SK-N-DZ (cell line): ENCODE data around the gene SPRY4.

Source experiments
- DNase-seq: peaks from one replicate; pipeline ENCODE4 v3.0.0-alpha.2; 2015; ENCODE audit warnings: low spot score
- small RNA-seq, 2 experiments: library from RNA; depleted of rRNA; stranded (forward); fragments of <200 nt; gene quantifications; one replicate each; pipeline ENCODE3, GENCODE V24; 2014

SPRY4 gene

DNA sequence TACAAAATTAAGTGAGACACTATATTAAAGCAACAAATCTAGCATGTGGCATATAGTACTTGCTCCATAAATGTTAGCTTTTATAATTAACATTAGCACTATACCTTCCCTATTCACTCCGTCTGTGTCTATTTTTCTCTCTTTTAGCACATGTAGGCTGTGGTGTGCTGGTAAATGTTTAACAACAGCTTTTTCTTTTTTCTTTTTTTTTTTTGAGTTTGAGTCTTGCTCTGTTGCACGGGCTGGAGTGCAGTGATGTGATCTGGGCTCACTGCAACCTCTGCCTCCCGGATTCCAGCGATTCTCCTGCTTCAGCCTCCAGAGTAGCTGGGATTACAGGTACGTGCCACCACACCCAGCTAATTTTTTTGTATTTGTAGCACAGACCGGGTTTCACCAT lies 62.1 kb downstream of the SPRY4 start:
- DNase-seq = no peak

Small RNAs within 50 kb of the gene (small RNA-seq; reads per million reads assigned to genes)
- 0 reads per million in 2 experiments for gene RF02038
- 0 reads per million in 2 experiments for gene RF02039
